Bronchial epithelial cell (primary cell): ENCODE measurements around the gene ERMN. TPM values are rescaled to one million over a fixed set of nuclear protein-coding genes. Genes with fewer than 3 reads are reported as not detected.

Experiments
- DNase-seq: peaks from one replicate; pipeline ENCODE4 v3.0.0-alpha.2; 2010; ENCODE audit warnings: low read depth
- FAIRE-seq: peaks from 2 replicates; lab custom pipeline; 2011; peaks lifted over from hg19 to GRCh38; lab: Jason Lieb, UNC
- H3K27me3 ChIP-seq: 2 replicates; pipeline ENCODE4 v1.5.1; 2011; ENCODE audit warnings: low read length; ENCODE audit not compliant: control insufficient read depth, insufficient read depth
- H3K36me3 ChIP-seq: 2 replicates; pipeline ENCODE4 v1.5.1; 2011; ENCODE audit warnings: low read length; ENCODE audit not compliant: control insufficient read depth, insufficient read depth
- H3K4me3 ChIP-seq: 2 replicates; pipeline ENCODE4 v1.5.1; 2011; ENCODE audit warnings: mild to moderate bottlenecking, low read depth, low read length, control low read depth
- CTCF ChIP-seq: IDR thresholded peaks from 2 replicates; pipeline ENCODE4 v1.5.1; 2011; ENCODE audit warnings: mild to moderate bottlenecking, moderate library complexity, low read length, control low read depth, inconsistent platforms; ENCODE audit not compliant: insufficient read depth, severe bottlenecking
- total RNA-seq: library from RNA; depleted of rRNA; stranded (reverse); fragments of >200 nt; gene quantifications from 2 replicates; pipeline ENCODE4 v1.2.1, GENCODE V29; 2014

Gene ERMN
- total RNA-seq, 1 donor from 2014 or later = not detected

GRCh38 chr2:157327200-157327599 is 1.6 kb upstream of the ERMN start:
- Histone ChIP-seq H3K27me3 (peaks cover 1% of the 10 kb centered on the region), H3K36me3 (no peaks in the 10 kb centered on the region), H3K4me3 (no peak overlapping the region)
- DNase-seq (no peak), FAIRE-seq (no peak)
- no peak for TF ChIP-seq CTCF

GRCh38 chr2:157326698-157327097 is 1.1 kb upstream of the ERMN start:
- Histone ChIP-seq H3K36me3 (no peaks in the 10 kb centered on the region), H3K4me3 (no peak overlapping the region), H3K27me3 (peaks cover 1% of the 10 kb centered on the region)
- FAIRE-seq = no peak
- no peak for TF ChIP-seq CTCF
- DNase-seq = no peak

- Histone ChIP-seq H3K4me3 (no peak overlapping the region), H3K36me3 (no peaks in the 10 kb centered on the region), H3K27me3 (peaks cover 1% of the 10 kb centered on the region)
- DNase-seq (no peak), FAIRE-seq (peak; percentile 68)
- TF ChIP-seq CTCF = no peak
Measured at GRCh38 chr2:157324331-157324843, 1.2 kb downstream of the ERMN start.

GRCh38 chr2:157322432-157322831 is 3.2 kb downstream of the ERMN start:
- no peak for DNase-seq
- TF ChIP-seq CTCF = no peak
- H3K36me3 ChIP-seq = no peaks in the 10 kb centered on the region
- FAIRE-seq = no peak
- no peak overlapping the region for H3K4me3 ChIP-seq
- H3K27me3 ChIP-seq = peaks cover 1% of the 10 kb centered on the region

- FAIRE-seq = no peak
- no peak overlapping the region for H3K4me3 ChIP-seq
- TF ChIP-seq CTCF = no peak
- no peaks in the 10 kb centered on the region for H3K36me3 ChIP-seq
- DNase-seq = no peak
- peaks cover 1% of the 10 kb centered on the region for H3K27me3 ChIP-seq
Measured at GRCh38 chr2:157321466-157321865, 4.2 kb downstream of the ERMN start.

GRCh38 chr2:157320409-157320808 is 5.2 kb downstream of the ERMN start:
- DNase-seq (no peak), FAIRE-seq (no peak)
- Histone ChIP-seq H3K4me3 (no peak overlapping the region), H3K36me3 (no peaks in the 10 kb centered on the region), H3K27me3 (peaks cover 1% of the 10 kb centered on the region)
- TF ChIP-seq CTCF = no peak
